Neutrophil (primary cell): ENCODE data around the gene ARRDC2.
A peak's percentile ranks its signal among the peaks of the same experiment; 100 is the strongest.

ENCODE experiments used
- H3K27ac ChIP-seq: fragments of 200-600 bp; sonication (generic); 2 replicates; pipeline ENCODE4 v1.5.1; 2016; ENCODE audit warnings: mild to moderate bottlenecking, moderate library complexity
- H3K27me3 ChIP-seq: fragments of 200-600 bp; sonication (generic); 2 replicates; pipeline ENCODE4 v1.6.0; 2016; ENCODE audit warnings: mild to moderate bottlenecking
- H3K36me3 ChIP-seq: fragments of 200-600 bp; sonication (generic); 2 replicates; pipeline ENCODE4 v1.5.1; 2017
- H3K4me1 ChIP-seq, 2 experiments: fragments of 200-600 bp in 1 of 2; sonication (generic) in 1 of 2; 1 replicate in 1 of 2; 2 replicates in 1 of 2; pipeline versions ENCODE4 v1.5.1 to v1.6.1; 2013 to 2016; ENCODE audit warnings: low read depth in 1 of 2, low read length in 1 of 2, mild to moderate bottlenecking in 1 of 2, moderate library complexity in 1 of 2; ENCODE audit not compliant: control insufficient read depth in 1 of 2, insufficient read depth in 1 of 2
- H3K4me3 ChIP-seq, 2 experiments: fragments of 200-600 bp in 1 of 2; sonication (generic) in 1 of 2; 1 replicate in 1 of 2; 2 replicates in 1 of 2; pipeline ENCODE4 v1.5.1; 2013 to 2016; ENCODE audit warnings: low read depth in 1 of 2, low read length in 1 of 2, mild to moderate bottlenecking in 1 of 2, moderate library complexity in 1 of 2
- H3K9me3 ChIP-seq: fragments of 200-600 bp; sonication (generic); 2 replicates; pipeline ENCODE4 v1.5.1; 2016
- CTCF ChIP-seq: fragments of 200-600 bp; sonication (generic); IDR thresholded peaks from 2 replicates; pipeline ENCODE4 v1.5.1; 2016; ENCODE audit warnings: antibody characterized with exemption

The ARRDC2 gene

GRCh38 chr19:18008814-18009213 lies 844 bp downstream of the ARRDC2 start:
- Histone ChIP-seq H3K9me3 (no peaks in the 10 kb centered on the region), H3K27ac (no peak overlapping the region), H3K4me1 (peaks cover 19 to 24% of the 10 kb centered on the region in 2 experiments), H3K36me3 (peaks cover 49% of the 10 kb centered on the region), H3K27me3 (no peaks in the 10 kb centered on the region), H3K4me3 (peak overlapping the region in 1 of 2 experiments; percentile 59)
- TF ChIP-seq CTCF: no peak

GRCh38 chr19:18009412-18010066 lies 1.6 kb downstream of the ARRDC2 start:
- Histone ChIP-seq H3K27ac (no peak overlapping the region), H3K4me3 (no peak overlapping the region), H3K4me1 (peaks cover 19 to 24% of the 10 kb centered on the region in 2 experiments), H3K36me3 (peaks cover 53% of the 10 kb centered on the region), H3K9me3 (no peaks in the 10 kb centered on the region), H3K27me3 (no peaks in the 10 kb centered on the region)
- TF ChIP-seq CTCF: no peak

GRCh38 chr19:18010149-18010548 lies 2.2 kb downstream of the ARRDC2 start:
- no peak overlapping the region for H3K27ac ChIP-seq
- H3K27me3 ChIP-seq: no peaks in the 10 kb centered on the region
- peaks cover 19 to 24% of the 10 kb centered on the region in 2 experiments for H3K4me1 ChIP-seq
- no peak for TF ChIP-seq CTCF
- H3K4me3 ChIP-seq: no peak overlapping the region
- peaks cover 56% of the 10 kb centered on the region for H3K36me3 ChIP-seq
- H3K9me3 ChIP-seq: no peaks in the 10 kb centered on the region

- Histone ChIP-seq H3K4me3 (no peak overlapping the region), H3K36me3 (peaks cover 62% of the 10 kb centered on the region), H3K27ac (no peak overlapping the region), H3K9me3 (no peaks in the 10 kb centered on the region), H3K4me1 (peaks cover 8 to 10% of the 10 kb centered on the region in 2 experiments), H3K27me3 (no peaks in the 10 kb centered on the region)
- TF ChIP-seq CTCF: no peak
Observed at GRCh38 chr19:18013210-18014111, 5.5 kb downstream of the ARRDC2 start.

GRCh38 chr19:18014197-18014596 lies 6.2 kb downstream of the ARRDC2 start:
- Histone ChIP-seq H3K9me3 (no peaks in the 10 kb centered on the region), H3K4me3 (no peak overlapping the region), H3K36me3 (peaks cover 57% of the 10 kb centered on the region), H3K4me1 (peaks cover 3 to 9% of the 10 kb centered on the region in 2 experiments), H3K27ac (no peak overlapping the region), H3K27me3 (no peaks in the 10 kb centered on the region)
- TF ChIP-seq CTCF: no peak
